Osteocyte (in vitro differentiated cells): Measurements from ENCODE around the gene SPTLC1. TPM values are rescaled to one million over a fixed set of nuclear protein-coding genes. Genes with fewer than 3 reads are reported as not detected.

Experiments used
- DNase-seq: peaks from one replicate; pipeline ENCODE4 v3.0.0; 2021; ENCODE audit warnings: mixed read lengths; ENCODE audit not compliant: unreplicated experiment; ENCODE audit errors: extremely low spot score
- H3K27ac Mint-ChIP-seq: one replicate; pipeline ENCODE4 v1.8.0; 2021; ENCODE audit warnings: mild to moderate bottlenecking, mixed read lengths; ENCODE audit not compliant: unreplicated experiment
- H3K27me3 Mint-ChIP-seq: one replicate; pipeline ENCODE4 v1.8.0; 2021; ENCODE audit warnings: mixed read lengths; ENCODE audit not compliant: unreplicated experiment
- H3K36me3 Mint-ChIP-seq: one replicate; pipeline ENCODE4 v1.8.0; 2021; ENCODE audit warnings: mixed read lengths; ENCODE audit not compliant: unreplicated experiment
- H3K4me1 Mint-ChIP-seq: one replicate; pipeline ENCODE4 v1.8.0; 2021; ENCODE audit warnings: mixed read lengths; ENCODE audit not compliant: unreplicated experiment
- H3K4me3 Mint-ChIP-seq: one replicate; pipeline ENCODE4 v1.8.0; 2021; ENCODE audit warnings: mild to moderate bottlenecking, moderate library complexity, mixed read lengths; ENCODE audit not compliant: unreplicated experiment
- H3K9me3 Mint-ChIP-seq: one replicate; pipeline ENCODE4 v1.8.0; 2021; ENCODE audit warnings: mixed read lengths; ENCODE audit not compliant: unreplicated experiment
- total RNA-seq: library from RNA; stranded (reverse); gene quantifications from 2 replicates; pipeline ENCODE4 v1.2.1, GENCODE V29; 2021
- TF ChIP-seq, protein P1 (sequence below): fragments of 200-600 bp; sonication (generic); IDR thresholded peaks from 2 replicates; pipeline ENCODE4 v1.5.0; 2021; ENCODE audit warnings: antibody characterized with exemption, mild to moderate bottlenecking, moderate library complexity

SPTLC1 gene
- total RNA-seq, 1 donor from 2014 or later, result 93.9 TPM

DNA sequence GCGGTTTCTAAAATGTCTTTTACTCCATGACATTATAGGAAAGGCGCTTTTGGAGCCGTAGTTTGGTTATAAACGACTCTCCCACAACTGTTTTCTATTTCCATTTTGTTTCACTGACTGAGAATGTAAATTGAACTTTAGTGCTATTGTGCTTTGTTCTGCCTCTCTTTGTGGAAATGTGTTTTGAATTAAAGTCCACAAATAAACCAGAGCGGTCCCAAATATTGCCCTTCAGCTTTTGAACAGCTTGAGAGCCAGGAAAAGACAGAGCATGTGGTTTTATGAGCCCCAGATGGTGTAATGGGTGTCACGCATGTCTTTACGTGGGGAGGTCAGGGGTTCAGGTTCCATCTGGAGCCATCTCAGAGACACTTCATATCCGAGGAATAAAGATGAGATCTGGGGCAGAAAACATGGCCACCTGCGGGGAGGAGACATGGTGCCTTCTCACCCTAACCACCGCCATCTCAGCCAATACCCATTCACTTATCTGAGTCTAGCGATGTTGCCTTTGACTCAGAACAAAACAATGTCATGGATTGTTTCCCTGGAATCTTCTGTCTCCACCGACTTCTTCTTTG lies 122.7 kb downstream of the SPTLC1 start:
- TF ChIP-seq, protein P1, sequence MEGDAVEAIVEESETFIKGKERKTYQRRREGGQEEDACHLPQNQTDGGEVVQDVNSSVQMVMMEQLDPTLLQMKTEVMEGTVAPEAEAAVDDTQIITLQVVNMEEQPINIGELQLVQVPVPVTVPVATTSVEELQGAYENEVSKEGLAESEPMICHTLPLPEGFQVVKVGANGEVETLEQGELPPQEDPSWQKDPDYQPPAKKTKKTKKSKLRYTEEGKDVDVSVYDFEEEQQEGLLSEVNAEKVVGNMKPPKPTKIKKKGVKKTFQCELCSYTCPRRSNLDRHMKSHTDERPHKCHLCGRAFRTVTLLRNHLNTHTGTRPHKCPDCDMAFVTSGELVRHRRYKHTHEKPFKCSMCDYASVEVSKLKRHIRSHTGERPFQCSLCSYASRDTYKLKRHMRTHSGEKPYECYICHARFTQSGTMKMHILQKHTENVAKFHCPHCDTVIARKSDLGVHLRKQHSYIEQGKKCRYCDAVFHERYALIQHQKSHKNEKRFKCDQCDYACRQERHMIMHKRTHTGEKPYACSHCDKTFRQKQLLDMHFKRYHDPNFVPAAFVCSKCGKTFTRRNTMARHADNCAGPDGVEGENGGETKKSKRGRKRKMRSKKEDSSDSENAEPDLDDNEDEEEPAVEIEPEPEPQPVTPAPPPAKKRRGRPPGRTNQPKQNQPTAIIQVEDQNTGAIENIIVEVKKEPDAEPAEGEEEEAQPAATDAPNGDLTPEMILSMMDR, result no peak

DNA sequence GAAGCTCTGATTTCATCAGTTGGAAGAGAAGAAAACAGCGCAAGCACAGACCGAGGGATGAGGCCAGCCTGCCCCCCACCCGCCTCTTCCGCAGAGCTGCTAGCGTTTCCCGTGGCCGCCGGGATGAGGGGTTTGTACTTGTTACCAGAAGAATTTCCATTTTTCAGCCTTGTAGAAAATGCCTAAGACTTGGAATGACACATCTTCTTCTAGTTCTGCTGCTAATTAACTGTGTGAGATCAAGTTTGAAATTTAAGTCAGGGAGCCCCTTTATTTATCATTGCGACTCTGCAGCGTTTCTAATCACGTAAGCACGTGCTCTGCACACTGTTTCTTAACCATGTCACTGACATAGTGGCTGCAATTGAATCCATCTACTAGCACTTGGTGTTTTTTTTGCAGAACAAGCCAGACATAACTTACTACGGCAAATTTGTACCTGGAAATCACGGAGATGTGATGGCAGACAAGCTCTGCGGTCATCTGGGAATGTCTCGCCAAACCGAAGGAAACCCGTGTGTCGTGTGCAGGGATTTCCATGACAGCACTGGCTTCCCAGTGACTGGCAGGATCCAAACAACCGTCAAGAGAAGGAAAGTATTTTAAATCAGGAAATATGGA lies 123.4 kb downstream of the SPTLC1 start:
- H3K9me3 Mint-ChIP-seq, result no peaks in the 10 kb centered on the region
- no peak overlapping the region for H3K4me3 Mint-ChIP-seq
- H3K27me3 Mint-ChIP-seq, result peaks cover 16% of the 10 kb centered on the region
- TF ChIP-seq, protein P1, result no peak
- peaks cover 13% of the 10 kb centered on the region for H3K4me1 Mint-ChIP-seq
- H3K27ac Mint-ChIP-seq, result peak overlapping the region; percentile 33
- DNase-seq, result peak; percentile 72
- no peaks in the 10 kb centered on the region for H3K36me3 Mint-ChIP-seq

More for the DNA sequence above, 122.7 kb downstream of the SPTLC1 start:
- peaks cover 16% of the 10 kb centered on the region for H3K27me3 Mint-ChIP-seq
- H3K4me3 Mint-ChIP-seq, result no peak overlapping the region
- peak overlapping the region; percentile 66 for H3K27ac Mint-ChIP-seq
- H3K9me3 Mint-ChIP-seq, result no peaks in the 10 kb centered on the region
- H3K36me3 Mint-ChIP-seq, result no peaks in the 10 kb centered on the region
- peak; percentile 48 for DNase-seq
- H3K4me1 Mint-ChIP-seq, result peaks cover 13% of the 10 kb centered on the region

DNA sequence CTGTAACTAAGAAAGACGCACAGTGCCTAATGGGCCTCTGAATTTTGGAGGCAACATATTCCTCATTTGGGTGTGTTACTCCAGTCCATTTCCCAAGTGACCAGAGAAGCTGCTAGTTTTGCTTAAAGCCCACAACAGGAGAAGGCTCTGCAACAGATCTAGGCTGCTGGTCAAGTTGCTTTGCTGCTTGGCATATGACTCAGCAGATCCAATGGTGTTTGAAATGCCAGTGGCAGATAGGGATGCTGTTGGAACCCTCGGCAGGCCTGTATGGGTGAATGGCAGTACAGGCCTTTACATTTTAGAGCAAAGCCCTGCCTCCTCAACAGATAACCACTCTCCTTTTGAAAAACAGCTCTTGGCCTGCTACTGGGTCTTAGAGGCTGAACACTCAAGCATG lies 129.0 kb downstream of the SPTLC1 start:
- H3K4me1 Mint-ChIP-seq, result no peaks in the 10 kb centered on the region
- H3K27me3 Mint-ChIP-seq, result no peaks in the 10 kb centered on the region
- no peak overlapping the region for H3K27ac Mint-ChIP-seq
- H3K4me3 Mint-ChIP-seq, result no peak overlapping the region
- no peaks in the 10 kb centered on the region for H3K9me3 Mint-ChIP-seq
- no peaks in the 10 kb centered on the region for H3K36me3 Mint-ChIP-seq
- TF ChIP-seq, protein P1, result no peak
- no peak for DNase-seq

DNA sequence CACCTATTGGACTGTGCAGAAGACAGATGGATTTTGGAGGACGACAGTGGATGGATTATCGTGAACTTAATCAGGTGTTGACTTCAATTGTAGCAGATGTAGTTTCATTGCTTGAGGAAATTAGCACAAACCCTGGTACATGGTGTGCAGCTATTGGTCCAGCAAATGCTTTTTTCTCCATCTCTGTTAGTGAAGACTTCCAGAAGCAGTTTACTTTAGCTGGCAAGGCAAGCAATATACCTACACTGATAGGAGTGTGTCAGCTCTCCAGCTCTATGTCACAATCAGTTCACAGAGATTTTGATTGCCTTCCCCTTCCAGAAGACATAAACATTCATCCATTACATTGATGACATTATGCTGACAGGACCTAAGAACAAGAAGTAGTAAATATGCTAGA lies 129.5 kb downstream of the SPTLC1 start:
- Mint-ChIP-seq H3K27me3 (no peaks in the 10 kb centered on the region), H3K9me3 (no peaks in the 10 kb centered on the region), H3K4me1 (no peaks in the 10 kb centered on the region), H3K4me3 (no peak overlapping the region), H3K36me3 (no peaks in the 10 kb centered on the region), H3K27ac (no peak overlapping the region)
- DNase-seq, result no peak
- TF ChIP-seq, protein P1, result no peak

Other genes with a start within 250 kb of the SPTLC1 start
- 43.0 and 48.2 TPM in 2 replicates for gene ROR2, start 165.2 kb downstream of the SPTLC1 start, total RNA-seq
- 212 and 231 TPM in 2 replicates for gene IARS1, start 178.3 kb upstream of the SPTLC1 start, total RNA-seq
- 36.8 and 37.2 TPM in 2 replicates for gene NOL8, start 209.9 kb upstream of the SPTLC1 start, total RNA-seq
- gene CENPP, start 210.5 kb upstream of the SPTLC1 start, total RNA-seq, result 11.6 and 13.1 TPM in 2 replicates